ENCODE data around the gene ZBTB12. TPM values are rescaled to one million over a fixed set of nuclear protein-coding genes. Genes with fewer than 3 reads are reported as not detected.

The ZBTB12 gene
- total and polyA plus RNA-seq, 2 of the 13 experiments (the other 11 are each of a cell fraction or from before 2014, with no cell fraction given) = 4.8 to 6.0 TPM

GRCh38 chr6:31865205-31866118 is 36.4 kb downstream of the ZBTB12 start (continued):
- TF ChIP-seq, protein P1, sequence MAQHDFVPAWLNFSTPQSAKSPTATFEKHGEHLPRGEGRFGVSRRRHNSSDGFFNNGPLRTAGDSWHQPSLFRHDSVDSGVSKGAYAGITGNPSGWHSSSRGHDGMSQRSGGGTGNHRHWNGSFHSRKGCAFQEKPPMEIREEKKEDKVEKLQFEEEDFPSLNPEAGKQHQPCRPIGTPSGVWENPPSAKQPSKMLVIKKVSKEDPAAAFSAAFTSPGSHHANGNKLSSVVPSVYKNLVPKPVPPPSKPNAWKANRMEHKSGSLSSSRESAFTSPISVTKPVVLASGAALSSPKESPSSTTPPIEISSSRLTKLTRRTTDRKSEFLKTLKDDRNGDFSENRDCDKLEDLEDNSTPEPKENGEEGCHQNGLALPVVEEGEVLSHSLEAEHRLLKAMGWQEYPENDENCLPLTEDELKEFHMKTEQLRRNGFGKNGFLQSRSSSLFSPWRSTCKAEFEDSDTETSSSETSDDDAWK (CRISPR knock-in tag; IDR thresholded peaks at IDR 0.05) = no peak
- TF ChIP-seq KLF11 (CRISPR knock-in tag; IDR thresholded peaks at IDR 0.05) (no peak), MEIS1 (CRISPR knock-in tag; IDR thresholded peaks at IDR 0.05; ENCODE audit: borderline replicate concordance) (0 out of 2 replicates have a peak, but pooled peaks have one; percentile 62), KDM2A (CRISPR knock-in tag; IDR thresholded peaks at IDR 0.05; ENCODE audit: borderline replicate concordance, low read depth) (peak; percentile 67), CENPBD1 (CRISPR knock-in tag; IDR thresholded peaks at IDR 0.05; ENCODE audit: borderline replicate concordance, low read depth) (no peak), ZNF10 (CRISPR knock-in tag; IDR thresholded peaks at IDR 0.05; ENCODE audit: borderline replicate concordance, low read depth) (no peak), EEA1 (CRISPR knock-in tag; IDR thresholded peaks at IDR 0.05; ENCODE audit: borderline replicate concordance) (no peak), POLR2AphosphoS2 (IDR thresholded peaks at IDR 0.05; ENCODE audit: low read depth, low read length) (no peak), ZC3H4 (CRISPR knock-in tag; IDR thresholded peaks at IDR 0.05; ENCODE audit: borderline replicate concordance) (no peak), ZNF597 (CRISPR knock-in tag; IDR thresholded peaks at IDR 0.05) (no peak), ZFAT (CRISPR knock-in tag; conservative IDR thresholded peaks at IDR 0.05) (no peak), ZNF253 (CRISPR knock-in tag; IDR thresholded peaks at IDR 0.05; ENCODE audit: borderline replicate concordance) (no peak), HINFP (CRISPR knock-in tag; IDR thresholded peaks at IDR 0.05; ENCODE audit: low read depth) (no peak), ZSCAN21 (CRISPR knock-in tag; IDR thresholded peaks at IDR 0.05; ENCODE audit: borderline replicate concordance) (no peak), FLYWCH1 (CRISPR knock-in tag; IDR thresholded peaks at IDR 0.05) (no peak), CBX1 (IDR thresholded peaks at IDR 0.05; ENCODE audit: low read depth) (peak; percentile 12)
- TF ChIP-seq, protein P2, sequence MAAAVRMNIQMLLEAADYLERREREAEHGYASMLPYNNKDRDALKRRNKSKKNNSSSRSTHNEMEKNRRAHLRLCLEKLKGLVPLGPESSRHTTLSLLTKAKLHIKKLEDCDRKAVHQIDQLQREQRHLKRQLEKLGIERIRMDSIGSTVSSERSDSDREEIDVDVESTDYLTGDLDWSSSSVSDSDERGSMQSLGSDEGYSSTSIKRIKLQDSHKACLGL (CRISPR knock-in tag; IDR thresholded peaks at IDR 0.05) = no peak
- TF ChIP-seq, protein P3, sequence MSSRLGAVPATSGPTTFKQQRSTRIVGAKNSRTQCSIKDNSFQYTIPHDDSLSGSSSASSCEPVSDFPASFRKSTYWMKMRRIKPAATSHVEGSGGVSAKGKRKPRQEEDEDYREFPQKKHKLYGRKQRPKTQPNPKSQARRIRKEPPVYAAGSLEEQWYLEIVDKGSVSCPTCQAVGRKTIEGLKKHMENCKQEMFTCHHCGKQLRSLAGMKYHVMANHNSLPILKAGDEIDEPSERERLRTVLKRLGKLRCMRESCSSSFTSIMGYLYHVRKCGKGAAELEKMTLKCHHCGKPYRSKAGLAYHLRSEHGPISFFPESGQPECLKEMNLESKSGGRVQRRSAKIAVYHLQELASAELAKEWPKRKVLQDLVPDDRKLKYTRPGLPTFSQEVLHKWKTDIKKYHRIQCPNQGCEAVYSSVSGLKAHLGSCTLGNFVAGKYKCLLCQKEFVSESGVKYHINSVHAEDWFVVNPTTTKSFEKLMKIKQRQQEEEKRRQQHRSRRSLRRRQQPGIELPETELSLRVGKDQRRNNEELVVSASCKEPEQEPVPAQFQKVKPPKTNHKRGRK (CRISPR knock-in tag; IDR thresholded peaks at IDR 0.05) = no peak

Data from HepG2 (cell line).